SIG-M5 (cell line): ENCODE measurements around the gene C10orf90.

ENCODE experiments used
- DNase-seq: peaks from one replicate; lab custom pipeline; 2025; lab: John Stamatoyannopoulos, UW

Gene C10orf90

GRCh38 chr10:126674741-126675515 lies 4.4 kb upstream of the C10orf90 start:
- no peak for DNase-seq

GRCh38 chr10:126673565-126673964 lies 3.1 kb upstream of the C10orf90 start:
- DNase-seq: no peak

GRCh38 chr10:126671402-126671975 lies 996 bp upstream of the C10orf90 start:
- no peak for DNase-seq

DNA sequence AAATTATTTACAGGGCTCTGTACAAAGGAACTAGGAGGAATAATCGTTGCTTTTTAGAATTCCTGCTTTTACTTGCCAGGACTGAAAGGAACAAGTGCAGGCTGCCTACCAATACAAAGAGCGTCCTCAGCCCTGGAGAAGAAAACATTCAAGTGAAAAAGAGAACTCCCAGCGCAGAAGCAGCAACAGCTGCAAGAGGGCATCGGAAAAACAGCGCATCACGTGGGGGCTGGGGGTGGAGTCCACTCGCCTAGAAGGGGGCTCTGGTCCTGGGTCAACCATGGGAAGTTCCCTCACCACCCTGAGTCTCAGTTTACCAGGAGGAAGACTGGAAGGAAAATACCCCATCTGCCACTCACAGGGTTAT lies 385 bp upstream of the C10orf90 start:
- no peak for DNase-seq

DNA sequence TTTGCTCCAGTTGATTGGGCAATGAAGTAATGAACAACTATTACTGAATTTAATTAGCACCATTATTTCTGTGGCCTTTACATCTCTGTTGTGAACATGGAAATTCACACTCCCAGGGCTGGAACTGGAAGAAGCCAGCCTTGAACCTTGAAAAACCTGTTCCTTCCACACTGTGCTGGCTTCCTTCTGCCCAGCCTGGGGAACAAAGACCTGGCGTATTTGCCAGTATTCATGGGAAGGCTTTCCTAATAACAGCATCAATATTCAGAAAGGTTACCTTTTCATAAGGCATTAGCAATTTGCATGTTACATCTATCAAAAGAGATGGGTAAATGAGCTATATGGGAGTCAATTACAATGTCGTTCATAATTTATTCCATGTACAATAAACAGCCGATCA lies 1.3 kb downstream of the C10orf90 start:
- DNase-seq: no peak

DNA sequence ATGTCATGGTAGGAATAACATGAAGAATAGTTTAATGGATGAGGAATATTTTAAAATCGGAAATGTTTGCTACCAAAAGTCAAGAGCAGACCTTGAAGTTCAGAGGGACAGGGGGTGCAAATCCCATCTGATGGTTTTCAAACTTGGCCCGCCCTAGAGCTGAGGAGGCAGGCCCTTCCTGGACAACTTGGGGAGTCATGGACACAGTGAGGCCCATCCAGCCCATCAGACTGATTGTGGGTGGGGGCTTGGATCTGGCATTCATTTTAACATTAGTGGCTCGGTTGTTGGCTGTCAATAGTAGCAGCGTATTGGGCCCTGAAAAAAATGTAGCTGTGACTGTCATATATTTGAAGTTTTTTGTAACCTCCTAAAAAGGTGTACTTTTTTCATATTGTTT lies 2.0 kb downstream of the C10orf90 start:
- DNase-seq: no peak

- no peak for DNase-seq
Measured at GRCh38 chr10:126667568-126667967, 2.9 kb downstream of the C10orf90 start.

GRCh38 chr10:126665207-126665606 lies 5.3 kb downstream of the C10orf90 start:
- DNase-seq: no peak

DNA sequence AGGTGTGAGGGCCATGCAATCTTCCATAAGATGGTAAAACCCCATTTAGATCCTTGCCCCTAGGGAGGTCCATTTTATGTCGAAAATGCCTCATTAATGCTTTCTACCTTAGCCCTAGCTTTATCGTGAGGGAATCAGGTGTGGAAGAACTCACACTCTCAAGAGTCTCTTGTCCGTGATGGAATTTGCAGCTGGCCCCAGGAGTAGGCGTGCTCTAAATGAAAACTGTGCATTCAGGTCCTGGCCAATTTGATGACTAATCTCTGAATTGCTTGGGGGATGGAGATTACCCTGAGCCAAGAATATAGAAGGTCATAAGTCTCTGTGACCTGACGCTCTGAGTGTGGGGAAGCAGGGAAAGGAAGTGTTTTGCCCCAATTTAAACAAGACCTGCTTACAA lies 6.6 kb downstream of the C10orf90 start:
- DNase-seq: no peak

- DNase-seq: no peak
Measured at GRCh38 chr10:126663328-126663727, 7.2 kb downstream of the C10orf90 start.

DNA sequence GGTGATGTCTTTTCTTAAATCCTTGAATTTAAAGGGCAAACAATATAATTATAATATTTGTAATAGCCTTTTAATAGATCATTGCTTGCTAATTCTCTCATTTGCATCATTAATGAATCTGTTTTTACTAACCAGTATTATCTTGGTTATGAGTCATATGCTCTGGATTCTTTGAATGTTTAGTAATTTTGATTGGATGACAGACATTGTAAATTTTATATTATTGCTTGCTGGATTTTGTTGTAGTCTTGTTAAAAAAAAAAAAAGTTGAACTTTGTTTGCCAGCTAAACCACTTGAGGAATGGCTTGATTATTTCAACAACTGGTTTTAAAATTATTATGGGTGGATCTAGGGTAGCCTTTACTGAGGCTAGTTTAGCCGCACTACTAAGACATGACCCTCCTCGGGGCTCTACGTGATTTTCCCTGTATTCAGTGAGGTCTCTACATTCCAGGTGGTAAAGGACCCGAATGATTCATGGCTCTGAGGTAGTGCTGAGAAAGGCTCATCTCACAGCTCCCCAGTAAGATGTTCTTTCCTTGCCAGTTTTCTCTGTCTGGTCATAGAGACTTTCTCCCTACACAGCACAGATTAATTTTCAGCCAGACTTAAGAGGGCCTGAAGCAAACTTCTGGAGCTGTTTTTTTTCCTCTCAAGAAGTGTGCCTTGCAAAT lies 8.5 kb downstream of the C10orf90 start:
- no peak for DNase-seq

GRCh38 chr10:126661356-126661755 lies 9.1 kb downstream of the C10orf90 start:
- no peak for DNase-seq

DNA sequence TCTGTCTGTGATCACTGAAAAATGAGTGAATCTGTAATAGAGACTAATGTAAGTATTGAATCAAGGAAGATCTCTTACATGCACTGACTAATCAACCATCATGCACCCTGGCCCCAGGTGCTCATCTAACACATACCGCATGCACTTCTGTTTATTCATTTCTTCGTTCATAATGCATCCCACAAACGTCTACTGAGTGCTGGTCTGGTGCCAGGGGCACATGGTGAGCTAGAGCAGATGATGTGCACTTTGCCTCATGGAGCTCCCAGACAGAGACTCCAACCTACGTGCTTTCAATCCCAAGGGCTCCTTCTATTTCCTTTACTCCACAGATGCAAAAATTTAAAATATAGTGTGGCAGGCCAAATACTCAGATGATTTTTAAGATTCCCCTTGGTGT lies 10.7 kb downstream of the C10orf90 start:
- DNase-seq: no peak

DNA sequence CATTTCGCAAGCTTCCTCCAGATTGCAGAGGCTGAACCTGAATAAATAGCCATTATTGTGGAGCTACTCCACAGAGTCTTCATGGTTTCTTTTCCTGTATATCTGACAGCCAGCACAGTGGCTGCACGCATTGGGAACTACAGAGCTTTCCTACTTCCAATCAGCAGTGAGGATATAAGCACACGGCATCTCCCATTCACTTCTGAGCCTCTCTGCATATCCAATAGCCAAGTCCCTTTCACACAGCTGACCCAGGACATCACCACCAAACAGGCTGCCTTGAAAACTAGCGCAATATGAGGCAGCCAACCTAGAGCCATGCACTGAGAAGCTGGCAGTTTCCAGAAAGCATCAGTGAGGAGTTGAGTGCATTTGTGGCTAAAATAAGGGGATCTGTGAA lies 11.6 kb downstream of the C10orf90 start:
- no peak for DNase-seq

DNA sequence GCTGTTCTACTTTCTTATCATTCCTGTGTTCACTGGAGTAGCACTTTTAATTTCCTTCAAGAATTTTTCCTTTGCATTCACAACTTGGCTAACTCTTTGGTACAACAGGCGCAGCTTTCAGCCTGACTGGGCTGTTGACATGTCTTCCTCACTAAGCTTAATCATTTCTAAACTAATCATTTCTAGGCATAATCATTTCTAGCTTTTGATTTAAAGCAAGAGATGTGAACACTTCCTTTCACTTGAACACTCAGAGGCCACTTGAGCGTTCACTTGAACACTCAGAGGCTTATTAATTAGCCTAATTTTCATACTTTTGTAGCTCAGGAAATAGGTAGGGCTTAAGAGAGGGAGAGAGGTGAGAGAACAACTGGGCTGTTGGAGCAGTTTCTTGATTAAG lies 15.9 kb downstream of the C10orf90 start:
- no peak for DNase-seq

DNA sequence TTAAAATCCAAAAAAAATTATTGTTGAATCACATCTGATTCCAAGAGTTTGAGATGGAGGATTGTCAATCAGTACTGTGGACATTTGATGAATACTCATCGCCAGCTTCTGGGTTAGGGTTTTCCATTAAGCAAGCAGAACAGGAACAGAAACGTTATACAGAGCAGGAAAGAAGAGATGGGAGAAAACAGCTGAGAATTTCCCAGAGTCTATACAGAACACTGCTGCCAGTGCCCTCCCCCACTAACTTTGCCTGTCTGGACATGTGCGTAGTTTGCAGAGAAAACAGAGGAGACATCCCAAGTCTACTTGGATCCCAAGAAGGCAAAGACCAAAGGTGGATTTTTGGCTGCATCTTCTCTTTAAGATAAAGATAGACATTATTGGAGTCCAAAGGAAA lies 19.0 kb downstream of the C10orf90 start:
- no peak for DNase-seq

DNA sequence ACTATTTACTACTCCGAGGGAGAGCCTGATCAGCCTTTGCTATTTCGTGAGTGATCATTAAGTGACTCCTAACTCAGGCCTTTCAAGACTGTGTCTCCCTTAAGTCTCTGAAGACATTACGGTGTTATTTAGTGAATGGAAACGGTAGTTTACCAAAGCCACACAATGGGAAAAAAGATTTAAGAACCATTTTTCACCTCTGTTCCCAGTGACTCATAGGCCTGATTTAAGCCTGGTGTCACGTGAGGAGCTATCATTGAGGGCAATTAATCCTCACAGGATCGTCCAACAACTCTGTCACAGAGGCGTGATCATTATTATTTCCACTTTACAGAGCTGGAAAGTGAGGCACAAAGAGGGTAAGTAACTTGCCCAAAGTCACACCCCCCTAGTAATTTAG lies 20.3 kb downstream of the C10orf90 start:
- DNase-seq: no peak

GRCh38 chr10:126647116-126647515 lies 23.4 kb downstream of the C10orf90 start:
- no peak for DNase-seq

DNA sequence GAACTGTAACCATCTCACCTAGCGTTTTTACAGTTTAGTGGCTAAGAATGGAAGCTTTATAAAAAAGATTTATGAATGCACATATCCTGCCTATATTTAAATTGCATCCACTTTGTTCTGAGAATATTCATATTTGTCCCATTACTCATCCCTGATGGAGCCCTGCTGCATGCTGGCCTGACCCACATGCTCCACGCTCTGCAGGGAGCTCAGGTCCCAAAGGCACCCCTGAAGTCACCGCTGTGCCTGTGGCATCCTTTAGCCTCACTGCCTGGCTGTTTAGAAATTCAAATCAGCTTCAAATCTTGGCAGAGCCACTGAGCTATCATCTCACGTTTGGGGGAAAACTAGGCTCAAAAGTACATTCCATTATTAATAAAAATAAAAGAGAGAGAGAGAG lies 24.4 kb downstream of the C10orf90 start:
- no peak for DNase-seq

GRCh38 chr10:126640401-126640800 lies 30.1 kb downstream of the C10orf90 start:
- DNase-seq: no peak

DNA sequence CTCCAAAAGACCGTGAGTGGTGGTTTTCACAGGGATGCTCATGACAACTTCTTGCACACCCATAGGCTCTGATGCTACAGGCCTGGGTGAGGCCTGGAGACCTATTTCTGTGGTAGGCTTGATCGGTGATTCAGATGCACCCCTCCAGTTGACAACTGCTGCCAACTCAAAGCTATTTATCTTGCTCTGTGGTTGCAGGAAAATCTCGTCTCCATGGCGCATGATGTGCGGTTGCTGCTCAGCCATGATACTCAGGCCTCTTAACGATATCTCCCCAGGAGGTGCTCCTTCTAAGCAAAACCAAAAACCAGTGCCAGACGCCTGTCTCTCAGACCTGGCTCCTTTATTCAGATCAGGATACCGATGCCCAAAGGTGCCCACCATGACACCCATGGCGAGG lies 31.4 kb downstream of the C10orf90 start:
- DNase-seq: no peak

DNA sequence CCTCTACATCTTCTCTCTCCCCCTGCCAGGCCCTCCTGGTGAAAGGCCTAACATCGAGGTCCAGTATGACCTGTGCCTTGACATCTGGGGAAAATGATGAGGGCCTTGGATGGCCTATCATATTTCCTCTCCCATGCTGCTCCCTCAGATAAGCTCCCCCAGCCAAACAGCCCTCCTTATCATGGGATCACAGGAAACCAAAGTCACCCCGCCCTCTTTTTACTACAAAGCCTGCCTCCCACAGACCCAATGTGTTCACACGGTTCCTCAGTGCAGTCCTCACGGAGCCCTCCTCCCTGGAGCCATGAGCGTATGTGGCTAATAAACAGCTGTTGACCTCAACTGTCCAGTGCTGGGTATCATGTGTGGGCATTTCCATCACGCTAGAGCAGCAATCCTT lies 32.0 kb downstream of the C10orf90 start:
- DNase-seq: no peak

DNA sequence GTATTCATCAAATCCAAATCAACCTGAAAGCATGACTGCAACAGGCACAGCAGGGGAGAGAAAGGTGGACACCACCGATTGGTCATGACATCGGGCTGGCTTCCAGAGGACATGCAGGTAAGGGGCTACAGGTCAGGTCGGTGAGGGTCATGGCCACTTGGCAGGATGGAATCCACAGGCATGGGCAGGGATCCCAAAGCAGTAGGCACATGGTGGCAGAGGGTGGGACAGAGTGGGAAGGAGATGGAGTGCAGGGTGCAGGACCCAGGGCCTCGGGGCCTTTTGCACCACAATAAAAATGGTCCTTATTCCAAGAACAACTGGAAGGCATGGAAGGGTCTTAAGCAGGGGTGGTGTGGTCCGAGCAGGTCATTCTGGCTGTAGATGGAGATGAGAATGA lies 33.0 kb downstream of the C10orf90 start:
- DNase-seq: no peak

GRCh38 chr10:126634911-126635310 lies 35.6 kb downstream of the C10orf90 start:
- DNase-seq: no peak
